ENCODE results near the gene RPL15. TPM values are rescaled to one million over a fixed set of nuclear protein-coding genes. Genes with fewer than 3 reads are reported as not detected.

Gene RPL15
- total and polyA plus RNA-seq, 4 donors, result 604 to 1,364 (median 1,055) TPM

DNA sequence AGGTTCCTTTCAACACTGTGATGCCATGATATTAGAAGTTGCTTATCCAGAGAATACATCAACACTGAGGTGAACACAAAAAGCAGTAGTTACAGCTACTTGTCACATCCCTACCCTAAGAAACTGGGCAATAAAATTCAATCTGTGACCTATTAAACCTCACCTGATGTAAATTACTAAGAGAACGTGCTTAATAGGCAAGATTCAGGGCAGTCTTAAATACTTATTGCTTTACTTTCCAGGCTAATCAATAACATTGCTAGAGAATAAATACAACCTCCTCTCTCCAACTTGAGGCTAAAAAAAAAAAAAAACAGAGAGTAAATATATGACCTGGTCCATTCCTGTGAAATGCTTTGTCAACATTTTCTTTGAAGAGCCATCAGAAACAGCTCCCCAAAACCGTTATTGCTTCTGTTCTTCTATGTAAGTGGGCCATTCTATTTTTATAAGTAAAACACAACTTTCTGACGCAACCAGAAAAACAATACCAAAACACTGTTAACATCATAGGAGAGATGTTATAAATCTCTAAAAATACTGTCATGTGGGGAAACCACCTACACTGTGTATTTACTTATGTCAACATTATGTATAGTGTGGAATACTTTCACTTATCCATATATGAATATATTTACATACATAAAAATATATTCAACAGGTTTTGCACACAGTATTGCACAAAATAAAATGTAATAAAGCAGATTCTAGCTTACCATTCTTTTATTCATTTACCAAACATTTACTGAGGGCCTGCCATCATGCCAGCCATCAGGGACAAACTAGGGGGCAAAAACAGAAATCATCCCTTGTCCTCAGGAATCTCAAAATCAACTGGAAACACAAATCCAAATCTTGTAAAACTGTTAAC is 2.8 kb upstream of the RPL15 start:
- H3K4me1 ChIP-seq (ENCODE audit: control insufficient read depth in 4 of 4, insufficient read depth in 4 of 4, low read length in 3 of 4), result peaks cover 0 to 37% (median 28%) of the 10 kb centered on the region in 4 donors
- 44% methylated on average over 3 of the region's 3 CpGs for WGBS
- DNase-seq (ENCODE audit: low spot score), result no peak
- no peaks in the 10 kb centered on the region for H3K9me3 ChIP-seq (ENCODE audit: control insufficient read depth in 4 of 4, low read length in 3 of 4)
- peaks cover 0 to 13% (median 7%) of the 10 kb centered on the region in 4 donors for H3K36me3 ChIP-seq (ENCODE audit: control insufficient read depth in 4 of 4, insufficient read depth in 3 of 4, low read depth in 1 of 4, low read length in 3 of 4)
- peak; percentile 11 for TF ChIP-seq FOXA2 (IDR thresholded peaks at IDR 0.05)
- no peak for TF ChIP-seq SP1 (IDR thresholded peaks at IDR 0.05)
- no peak for TF ChIP-seq HNF4A (conservative IDR thresholded peaks at IDR 0.05)
- peak in 1 of 2 donors; percentile 4 for TF ChIP-seq RAD21 (IDR thresholded peaks at IDR 0.05)
- peak overlapping the region; percentile 88 to 96 for H3K27ac ChIP-seq (ENCODE audit: low read depth in 1 of 2, low read length in 2 of 2)
- H3K27me3 ChIP-seq (ENCODE audit: control insufficient read depth in 4 of 4, insufficient read depth in 4 of 4, low read length in 3 of 4), result no peaks in the 10 kb centered on the region
- no peak overlapping the region for H3K4me3 ChIP-seq (ENCODE audit: low read depth in 1 of 3, low read length in 3 of 3)
- H3K9ac ChIP-seq (ENCODE audit: low read depth in 1 of 2, low read length in 2 of 2), result peak overlapping the region in 1 of 2 donors; percentile 33

DNA sequence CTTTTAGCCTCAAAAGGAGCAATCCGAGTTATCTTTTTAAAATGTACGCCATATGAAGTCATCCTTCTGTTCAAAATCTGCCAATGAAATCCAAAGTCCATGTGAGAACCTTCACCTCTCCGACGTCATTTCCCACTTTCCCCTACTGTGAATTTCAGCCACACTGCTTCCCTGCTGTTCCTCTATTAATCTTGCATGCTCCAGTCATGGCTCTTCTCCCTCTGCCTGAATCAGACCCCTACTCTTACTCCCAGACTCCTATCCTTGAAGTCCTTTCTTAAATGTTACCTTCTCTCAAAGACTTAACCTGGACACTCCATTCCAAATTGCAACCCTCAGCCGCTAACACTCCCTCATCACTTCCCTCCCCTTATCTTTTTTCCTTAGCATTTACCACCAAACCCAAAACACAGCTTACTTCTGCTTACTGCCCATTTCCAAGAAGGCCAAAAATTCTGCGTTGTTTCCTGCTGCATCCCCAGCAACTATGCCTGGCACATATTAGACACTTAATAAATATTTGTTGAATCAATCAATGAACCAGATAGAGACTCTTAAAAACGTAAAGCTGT is 1.3 kb upstream of the RPL15 start:
- no peak for DNase-seq (ENCODE audit: low spot score)
- WGBS, result 16% methylated on average over 7 of the region's 7 CpGs
- Histone ChIP-seq H3K4me1 (ENCODE audit: control insufficient read depth in 4 of 4, insufficient read depth in 4 of 4, low read length in 3 of 4) (peaks cover 0 to 37% (median 28%) of the 10 kb centered on the region in 4 donors), H3K36me3 (ENCODE audit: control insufficient read depth in 4 of 4, insufficient read depth in 3 of 4, low read depth in 1 of 4, low read length in 3 of 4) (peaks cover 0 to 11% (median 10%) of the 10 kb centered on the region in 4 donors), H3K9me3 (ENCODE audit: control insufficient read depth in 4 of 4, low read length in 3 of 4) (no peaks in the 10 kb centered on the region), H3K27me3 (ENCODE audit: control insufficient read depth in 4 of 4, insufficient read depth in 4 of 4, low read length in 3 of 4) (no peaks in the 10 kb centered on the region), H3K27ac (ENCODE audit: low read depth in 1 of 2, low read length in 2 of 2) (peak overlapping the region; percentile 88 to 96), H3K4me3 (ENCODE audit: low read depth in 1 of 3, low read length in 3 of 3) (peak overlapping the region; percentile 68 to 95 (median 95)), H3K9ac (ENCODE audit: low read depth in 1 of 2, low read length in 2 of 2) (peak overlapping the region; percentile 94 to 97)
- TF ChIP-seq, protein P1, sequence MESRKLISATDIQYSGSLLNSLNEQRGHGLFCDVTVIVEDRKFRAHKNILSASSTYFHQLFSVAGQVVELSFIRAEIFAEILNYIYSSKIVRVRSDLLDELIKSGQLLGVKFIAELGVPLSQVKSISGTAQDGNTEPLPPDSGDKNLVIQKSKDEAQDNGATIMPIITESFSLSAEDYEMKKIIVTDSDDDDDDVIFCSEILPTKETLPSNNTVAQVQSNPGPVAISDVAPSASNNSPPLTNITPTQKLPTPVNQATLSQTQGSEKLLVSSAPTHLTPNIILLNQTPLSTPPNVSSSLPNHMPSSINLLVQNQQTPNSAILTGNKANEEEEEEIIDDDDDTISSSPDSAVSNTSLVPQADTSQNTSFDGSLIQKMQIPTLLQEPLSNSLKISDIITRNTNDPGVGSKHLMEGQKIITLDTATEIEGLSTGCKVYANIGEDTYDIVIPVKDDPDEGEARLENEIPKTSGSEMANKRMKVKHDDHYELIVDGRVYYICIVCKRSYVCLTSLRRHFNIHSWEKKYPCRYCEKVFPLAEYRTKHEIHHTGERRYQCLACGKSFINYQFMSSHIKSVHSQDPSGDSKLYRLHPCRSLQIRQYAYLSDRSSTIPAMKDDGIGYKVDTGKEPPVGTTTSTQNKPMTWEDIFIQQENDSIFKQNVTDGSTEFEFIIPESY (IDR thresholded peaks at IDR 0.05), result peak; percentile 19
- TF ChIP-seq, protein P2, sequence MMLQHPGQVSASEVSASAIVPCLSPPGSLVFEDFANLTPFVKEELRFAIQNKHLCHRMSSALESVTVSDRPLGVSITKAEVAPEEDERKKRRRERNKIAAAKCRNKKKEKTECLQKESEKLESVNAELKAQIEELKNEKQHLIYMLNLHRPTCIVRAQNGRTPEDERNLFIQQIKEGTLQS (IDR thresholded peaks at IDR 0.05), result peak; percentile 41
- TF ChIP-seq JUND (IDR thresholded peaks at IDR 0.05) (peak; percentile 32 to 81), HNF4G (IDR thresholded peaks at IDR 0.05) (peak; percentile 52), TAF1 (conservative IDR thresholded peaks at IDR 0.05) (peak; percentile 65), RAD21 (IDR thresholded peaks at IDR 0.05) (no peak), HNF4A (conservative IDR thresholded peaks at IDR 0.05) (peak; percentile 78 to 86), FOXA2 (IDR thresholded peaks at IDR 0.05) (no peak), RXRA (IDR thresholded peaks at IDR 0.05) (peak; percentile 39 to 62), SP1 (IDR thresholded peaks at IDR 0.05) (peak; percentile 67), GABPA (IDR thresholded peaks at IDR 0.05 in 1 of 2, conservative IDR thresholded peaks at IDR 0.05 in 1 of 2) (peak in 1 of 2 donors; percentile 47), FOXA1 (IDR thresholded peaks at IDR 0.05) (no peak), YY1 (IDR thresholded peaks at IDR 0.05) (peak; percentile 64)
- TF ChIP-seq, protein P3, sequence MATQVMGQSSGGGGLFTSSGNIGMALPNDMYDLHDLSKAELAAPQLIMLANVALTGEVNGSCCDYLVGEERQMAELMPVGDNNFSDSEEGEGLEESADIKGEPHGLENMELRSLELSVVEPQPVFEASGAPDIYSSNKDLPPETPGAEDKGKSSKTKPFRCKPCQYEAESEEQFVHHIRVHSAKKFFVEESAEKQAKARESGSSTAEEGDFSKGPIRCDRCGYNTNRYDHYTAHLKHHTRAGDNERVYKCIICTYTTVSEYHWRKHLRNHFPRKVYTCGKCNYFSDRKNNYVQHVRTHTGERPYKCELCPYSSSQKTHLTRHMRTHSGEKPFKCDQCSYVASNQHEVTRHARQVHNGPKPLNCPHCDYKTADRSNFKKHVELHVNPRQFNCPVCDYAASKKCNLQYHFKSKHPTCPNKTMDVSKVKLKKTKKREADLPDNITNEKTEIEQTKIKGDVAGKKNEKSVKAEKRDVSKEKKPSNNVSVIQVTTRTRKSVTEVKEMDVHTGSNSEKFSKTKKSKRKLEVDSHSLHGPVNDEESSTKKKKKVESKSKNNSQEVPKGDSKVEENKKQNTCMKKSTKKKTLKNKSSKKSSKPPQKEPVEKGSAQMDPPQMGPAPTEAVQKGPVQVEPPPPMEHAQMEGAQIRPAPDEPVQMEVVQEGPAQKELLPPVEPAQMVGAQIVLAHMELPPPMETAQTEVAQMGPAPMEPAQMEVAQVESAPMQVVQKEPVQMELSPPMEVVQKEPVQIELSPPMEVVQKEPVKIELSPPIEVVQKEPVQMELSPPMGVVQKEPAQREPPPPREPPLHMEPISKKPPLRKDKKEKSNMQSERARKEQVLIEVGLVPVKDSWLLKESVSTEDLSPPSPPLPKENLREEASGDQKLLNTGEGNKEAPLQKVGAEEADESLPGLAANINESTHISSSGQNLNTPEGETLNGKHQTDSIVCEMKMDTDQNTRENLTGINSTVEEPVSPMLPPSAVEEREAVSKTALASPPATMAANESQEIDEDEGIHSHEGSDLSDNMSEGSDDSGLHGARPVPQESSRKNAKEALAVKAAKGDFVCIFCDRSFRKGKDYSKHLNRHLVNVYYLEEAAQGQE (IDR thresholded peaks at IDR 0.05), result peak; percentile 68
- TF ChIP-seq, protein P4, sequence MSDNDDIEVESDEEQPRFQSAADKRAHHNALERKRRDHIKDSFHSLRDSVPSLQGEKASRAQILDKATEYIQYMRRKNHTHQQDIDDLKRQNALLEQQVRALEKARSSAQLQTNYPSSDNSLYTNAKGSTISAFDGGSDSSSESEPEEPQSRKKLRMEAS (IDR thresholded peaks at IDR 0.05), result no peak

All from liver (tissue), 9 donors.